K562 (cell line): ENCODE data around the gene R3HDM2. TPM values are rescaled to one million over a fixed set of nuclear protein-coding genes. Genes with fewer than 3 reads are reported as not detected.

Experiments used
- ATAC-seq: fragments of 200-7000 bp; cut with Tn5 transposase; 3 replicates; pipeline ENCODE4 v1.9.1; 2020; ENCODE audit warnings: moderate library complexity
- BruUV-seq: library from RNA; stranded (reverse); fragments of 400-500 nt; replicated peaks from 2 replicates; lab custom pipeline; 2021; lab: Mats Ljungman, UMichigan
- CTCF ChIA-PET: fragments of 300-600 bp; formaldehyde crosslinking; extraction: SDS; loops from one replicate; lab custom pipeline; 2021; ENCODE audit warnings: low intra/inter-chr PET ratio; lab: Yijun Ruan, JAX
- POLR2A ChIA-PET: fragments of 300-600, 350-650 bp; sonication (Branson Sonifier 250); formaldehyde crosslinking; extraction: SDS; loops from one replicate; lab custom pipeline; 2021; ENCODE audit warnings: antibody characterized with exemption, inconsistent platforms; lab: Yijun Ruan, JAX
- DNase-seq, 4 experiments: peaks; one replicate each; pipeline versions ENCODE4 v3.0.0 to v3.0.0-alpha.2; 2011 to 2018; ENCODE audit warnings: low spot score in 3 of 4, mixed read lengths in 3 of 4; ENCODE audit errors: extremely low read depth in 1 of 4
- FAIRE-seq: peaks from 2 replicates; lab custom pipeline; 2011; peaks lifted over from hg19 to GRCh38; lab: Jason Lieb, UNC
- H2AFZ ChIP-seq: 2 replicates; pipeline ENCODE4 v1.6.0; 2011; ENCODE audit warnings: low read depth, low read length, control low read depth, inconsistent platforms
- H3K27ac ChIP-seq: fragments of 200-600 bp; 3 replicates; pipeline ENCODE4 v1.8.0; 2011; ENCODE audit warnings: low read depth, mild to moderate bottlenecking, control low read depth, inconsistent platforms, low read length, moderate library complexity, mixed read lengths; ENCODE audit errors: extremely low read depth
- H3K27me3 ChIP-seq, 2 experiments: fragments of 300-600 bp in 1 of 2; 2 replicates in 1 of 2; 3 replicates in 1 of 2; pipeline versions ENCODE4 v1.6.0 to v1.8.0; 2011; ENCODE audit warnings: inconsistent platforms in 2 of 2, low read length in 2 of 2, mild to moderate bottlenecking in 1 of 2, mixed read lengths in 1 of 2, moderate library complexity in 1 of 2; ENCODE audit not compliant: control insufficient read depth in 2 of 2, insufficient read depth in 2 of 2
- H3K36me3 ChIP-seq: fragments of 300-600 bp; 3 replicates; pipeline ENCODE4 v1.8.0; 2011; ENCODE audit warnings: mild to moderate bottlenecking, low read length, inconsistent platforms; ENCODE audit not compliant: control insufficient read depth, insufficient read depth
- H3K4me1 ChIP-seq, 2 experiments: fragments of 200-600 bp in 1 of 2; replicated peaks in 1 of 2; 2 replicates in 1 of 2; 3 replicates in 1 of 2; pipeline versions ENCODE4 v1.5.1 to v1.8.0; 2011; ENCODE audit warnings: inconsistent platforms in 2 of 2, low read length in 2 of 2, mild to moderate bottlenecking in 1 of 2, mixed read lengths in 1 of 2, moderate library complexity in 1 of 2; ENCODE audit not compliant: control insufficient read depth in 2 of 2, insufficient read depth in 2 of 2
- H3K4me2 ChIP-seq: 2 replicates; pipeline ENCODE4 v1.6.1; 2011; ENCODE audit warnings: low read length, control low read depth, inconsistent platforms, mixed read lengths; ENCODE audit not compliant: insufficient read depth
- H3K4me3 ChIP-seq: fragments of 200-600 bp; sonication (generic), shearing (Covaris generic); 2 replicates; pipeline ENCODE4 v1.5.1; 2016; ENCODE audit warnings: control low read depth, inconsistent platforms
- H3K79me2 ChIP-seq: fragments of 200-600 bp; 3 replicates; pipeline ENCODE4 v1.8.0; 2011; ENCODE audit warnings: low read length, inconsistent platforms; ENCODE audit not compliant: control insufficient read depth, insufficient read depth
- H3K9ac ChIP-seq, 2 experiments: 2 replicates each; pipeline versions ENCODE4 v1.6.0 to v1.6.1; 2011; ENCODE audit warnings: low read depth in 2 of 2, low read length in 2 of 2, control low read depth in 1 of 2, inconsistent platforms in 1 of 2, mild to moderate bottlenecking in 1 of 2, mixed read lengths in 1 of 2; ENCODE audit not compliant: insufficient read depth in 1 of 2
- H3K9me1 ChIP-seq: one replicate; pipeline ENCODE4 v1.6.0; 2011; ENCODE audit warnings: inconsistent platforms, mild to moderate bottlenecking, low read length, moderate library complexity; ENCODE audit not compliant: control insufficient read depth, insufficient read depth
- H3K9me3 ChIP-seq: replicated peaks from 2 replicates; pipeline ENCODE4 v1.5.1; 2011; ENCODE audit warnings: low read depth, low read length, inconsistent platforms; ENCODE audit not compliant: control insufficient read depth, insufficient read depth
- H4K20me1 ChIP-seq: replicated peaks from 2 replicates; pipeline ENCODE4 v1.6.1; 2011; ENCODE audit warnings: low read length, inconsistent platforms, mixed read lengths; ENCODE audit not compliant: control insufficient read depth, insufficient read depth
- CREM ChIP-seq: IDR thresholded peaks from 2 replicates; pipeline ENCODE4 v1.6.1; 2014; ENCODE audit warnings: antibody characterized with exemption, low read depth
- HMGN3 ChIP-seq: IDR thresholded peaks from 2 replicates; pipeline ENCODE4 v1.6.1; 2011; ENCODE audit warnings: borderline replicate concordance, low read depth, mild to moderate bottlenecking, mixed read lengths, low read length; ENCODE audit not compliant: insufficient read length; ENCODE audit errors: extremely low read depth
- MCM3 ChIP-seq: fragments of 450-650 bp; IDR thresholded peaks from 2 replicates; pipeline ENCODE4 v1.6.1; 2016
- PRMT5 ChIP-seq: sonication (generic); formaldehyde crosslinking; IDR thresholded peaks from 2 replicates; pipeline ENCODE4 v1.5.0; 2020; ENCODE audit warnings: missing genetic modification reagents
- PRPF4 ChIP-seq: fragments of 200-400 bp; formaldehyde crosslinking; IDR thresholded peaks from one replicate; pipeline ENCODE4 v1.6.1; 2017; ENCODE audit warnings: low read length, low read depth, mild to moderate bottlenecking; ENCODE audit not compliant: insufficient read depth, poor library complexity, severe bottlenecking
- TBL1XR1 ChIP-seq, 2 experiments: IDR thresholded peaks; 2 replicates each; pipeline ENCODE4 v1.6.1; 2012; ENCODE audit warnings: improper control_type of control experiment in 2 of 2, low read length in 2 of 2, mild to moderate bottlenecking in 1 of 2
- ZKSCAN3 ChIP-seq: fragments of 250-450 bp; sonication (Bioruptor Pico); IDR thresholded peaks from 2 replicates; pipeline ENCODE4 v1.4.0; 2020
- ZNF57 ChIP-seq: fragments of 450-650 bp; formaldehyde crosslinking; IDR thresholded peaks from 2 replicates; pipeline ENCODE4 v1.4.0; 2020; ENCODE audit warnings: mild to moderate bottlenecking, moderate library complexity
- ZSCAN32 ChIP-seq: fragments of 450-650 bp; formaldehyde crosslinking; IDR thresholded peaks from 2 replicates; pipeline ENCODE4 v1.4.0; 2020; ENCODE audit warnings: mild to moderate bottlenecking, moderate library complexity
- WGBS: fragments of 100-300 bp; shearing (Covaris generic); methylation state at CpG from one replicate; pipeline ENCODE4 v1.1.6; 2016; ENCODE audit warnings: low coverage, mixed read lengths; ENCODE audit not compliant: insufficient coverage; ENCODE audit errors: missing lambda C conversion rate; 5-methylcytosine and 5-hydroxymethylcytosine counted together
- in situ Hi-C: fragments of 300-500 bp; cut with MboI; formaldehyde crosslinking; loops from 4 replicates; pipeline ENCODE4 v1.15.0; 2018; ENCODE audit warnings: inconsistent platforms, mixed read lengths
- intact Hi-C: fragments of 100-400 bp; cut with micrococcal nuclease; formaldehyde crosslinking; loops from 2 replicates; pipeline ENCODE4 v1.14.2; 2022
- polyA plus RNA-seq, 8 experiments: library from polyadenylated mRNA; depleted of rRNA in 4 of 8; stranded (reverse) in 5 of 8; unstranded in 3 of 8; fragments of >200 nt; fragmentation: Nextera tagmentation in 2 of 8; fragmentation: Illumina TruSeq in 1 of 8; extraction: Ambion mirVana in 2 of 8; extraction: Trizol in 1 of 8; gene quantifications; 2 replicates each; pipeline versions ENCODE4 v1.2.1 to v1.2.3, GENCODE V29; 2011 to 2014; ENCODE audit warnings: inconsistent platforms in 1 of 8, missing spikeins in 1 of 8
- total RNA-seq, 7 experiments: library from RNA; depleted of rRNA in 6 of 7; stranded (reverse); fragments of >200 nt in 6 of 7; fragmentation: Illumina TruSeq in 2 of 7; extraction: Trizol in 2 of 7; gene quantifications; 2 replicates each; pipeline versions ENCODE4 v1.2.1 to v1.2.3, GENCODE V29; 2011 to 2021; ENCODE audit warnings: low replicate concordance in 1 of 7

R3HDM2 gene
- total and polyA plus RNA-seq, 9 of the 15 experiments (the other 6 are each of a cell fraction or from before 2014, with no cell fraction given), result 3.3 to 18.8 (median 9.0) TPM

DNA sequence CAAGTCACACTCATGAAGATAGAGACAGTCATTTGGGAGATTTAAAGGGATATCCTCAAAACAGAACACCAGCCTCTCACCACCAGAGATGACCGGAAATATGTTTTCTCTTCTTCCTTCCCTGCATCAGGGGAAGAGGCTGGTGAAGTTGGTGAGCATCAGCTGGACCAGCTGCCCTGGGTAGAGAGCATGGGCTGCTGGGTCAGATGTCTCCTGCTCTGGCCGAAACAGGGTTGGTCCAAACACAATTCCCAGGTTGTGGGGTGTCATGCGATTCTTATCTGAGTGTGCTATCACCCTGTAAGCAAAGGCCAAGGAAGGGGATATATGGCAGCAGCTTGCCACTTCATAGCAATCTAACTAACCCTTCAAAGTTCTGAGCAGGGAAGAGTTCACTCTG, 41.5 kb upstream of the R3HDM2 start:
- WGBS, result 9% methylated on average over 3 of the region's 3 CpGs
- H3K79me2 ChIP-seq, result no peaks in the 10 kb centered on the region
- DNase-seq (no peak), ATAC-seq (no peak), FAIRE-seq (no peak)
- H3K27me3 ChIP-seq, result peaks cover 11 to 35% of the 10 kb centered on the region in 2 experiments; a peak in 4 of 5 replicates
- H3K4me2 ChIP-seq, result no peak overlapping the region
- no peak overlapping the region for H3K27ac ChIP-seq
- intact Hi-C loops (no loop called here), in situ Hi-C loops (no loop called here)
- CTCF ChIA-PET, result no interaction called here
- H4K20me1 ChIP-seq, result no peaks in the 10 kb centered on the region
- H3K9ac ChIP-seq, result no peak overlapping the region
- TF ChIP-seq HMGN3, result no peak
- TF ChIP-seq ZSCAN32 (CRISPR knock-in tag), result no peak
- no peak for TF ChIP-seq ZKSCAN3 (CRISPR knock-in tag)
- no peak for TF ChIP-seq CREM
- TF ChIP-seq MCM3, result no peak
- no peak for TF ChIP-seq PRPF4
- TF ChIP-seq, all 486 proteins: peak for 0
- H3K36me3 ChIP-seq, result no peaks in the 10 kb centered on the region
- POLR2A ChIA-PET, result interaction anchor here (0.7 to 1.1 kb wide), 3 partner anchors 8 to 10 kb away, joined by 3 to 4 read pairs (median 4); no protein-coding TSS in a partner anchor
- H3K4me1 ChIP-seq, result peaks cover 26 to 38% of the 10 kb centered on the region in 2 experiments
- H2AFZ ChIP-seq, result no peak overlapping the region
- no peaks in the 10 kb centered on the region for H3K9me1 ChIP-seq
- H3K9me3 ChIP-seq, result no peaks in the 10 kb centered on the region
- BruUV-seq, result no TSS peak
- H3K4me3 ChIP-seq, result no peak overlapping the region

DNA sequence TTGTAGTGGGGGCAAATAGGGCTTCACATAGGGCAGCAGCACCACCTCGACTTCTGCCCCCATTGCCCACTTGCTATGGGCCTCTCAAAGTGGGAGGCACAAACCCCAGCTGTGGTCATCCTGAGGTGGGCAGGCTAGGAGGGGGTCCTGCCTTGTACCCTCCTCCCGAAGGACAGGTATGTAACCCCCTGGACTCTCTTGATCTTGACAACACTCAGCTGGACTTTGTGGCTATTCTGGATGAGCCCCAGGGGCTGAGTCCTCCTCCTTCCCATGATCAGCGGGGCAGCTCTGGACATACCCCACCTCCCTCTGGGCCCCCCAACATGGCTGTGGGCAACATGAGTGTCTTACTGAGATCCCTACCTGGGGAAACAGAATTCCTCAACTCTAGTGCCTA, 40.8 kb upstream of the R3HDM2 start:
- Histone ChIP-seq H4K20me1 (no peaks in the 10 kb centered on the region), H3K9me1 (no peaks in the 10 kb centered on the region)
- DNase-seq, result no peak
- no peak for ATAC-seq
- FAIRE-seq, result no peak
- POLR2A ChIA-PET, result interaction anchor here (0.7 to 1.1 kb wide), 6 partner anchors 9 to 13 kb away, joined by 3 to 4 read pairs (median 4); no protein-coding TSS in a partner anchor
- TF ChIP-seq TBL1XR1 (IDR thresholded peaks at IDR 0.05; ENCODE audit: low read length in 2 of 2), result no peak
- TF ChIP-seq PRMT5, result no peak
- no peak for TF ChIP-seq ZNF57
- TF ChIP-seq, all 486 proteins: peak for 0
- H2AFZ ChIP-seq, result no peak overlapping the region
- H3K9ac ChIP-seq, result no peak overlapping the region
- no peaks in the 10 kb centered on the region for H3K36me3 ChIP-seq
- H3K79me2 ChIP-seq, result no peaks in the 10 kb centered on the region
- CTCF ChIA-PET, result no interaction called here
- peaks cover 19 to 31% of the 10 kb centered on the region in 2 experiments for H3K4me1 ChIP-seq
- no peaks in the 10 kb centered on the region for H3K9me3 ChIP-seq
- WGBS, result 12% methylated on average over 3 of the region's 3 CpGs
- intact Hi-C loops, result no loop called here
- BruUV-seq, result no TSS peak
- in situ Hi-C loops, result no loop called here
- peaks cover 14 to 40% of the 10 kb centered on the region in 2 experiments; a peak in 4 of 5 replicates for H3K27me3 ChIP-seq
- no peak overlapping the region for H3K4me3 ChIP-seq
- H3K4me2 ChIP-seq, result no peak overlapping the region
- H3K27ac ChIP-seq, result no peak overlapping the region
